GM19239 (cell line): Measurements from ENCODE around the gene AFF3.

ENCODE experiments used
- DNase-seq: peaks from one replicate; pipeline ENCODE4 v3.0.0; 2011; ENCODE audit warnings: low spot score; ENCODE audit not compliant: insufficient read length
- FAIRE-seq: peaks from 2 replicates; lab custom pipeline; 2011; peaks lifted over from hg19 to GRCh38; lab: Jason Lieb, UNC

The AFF3 gene

DNA sequence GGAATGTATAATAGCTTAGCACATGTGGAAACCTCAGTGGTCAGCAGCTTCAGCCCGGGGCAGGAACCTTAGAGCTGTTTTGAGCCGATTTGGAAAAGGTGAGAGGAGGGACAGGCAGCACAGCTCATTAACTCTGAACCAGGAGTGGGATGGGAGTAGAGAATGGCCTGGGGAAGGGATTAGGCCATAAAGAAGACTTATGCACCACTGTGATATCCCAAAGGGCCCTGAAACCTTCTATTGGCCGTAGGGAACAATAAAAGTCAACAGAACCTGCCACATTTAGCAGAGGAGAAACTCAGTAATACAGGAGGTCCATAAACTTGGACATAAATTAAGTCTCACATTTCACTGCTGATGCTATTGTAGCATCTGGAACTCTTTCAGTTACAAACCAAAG, 528.4 kb downstream of the AFF3 start:
- FAIRE-seq (no peak), DNase-seq (no peak)

DNA sequence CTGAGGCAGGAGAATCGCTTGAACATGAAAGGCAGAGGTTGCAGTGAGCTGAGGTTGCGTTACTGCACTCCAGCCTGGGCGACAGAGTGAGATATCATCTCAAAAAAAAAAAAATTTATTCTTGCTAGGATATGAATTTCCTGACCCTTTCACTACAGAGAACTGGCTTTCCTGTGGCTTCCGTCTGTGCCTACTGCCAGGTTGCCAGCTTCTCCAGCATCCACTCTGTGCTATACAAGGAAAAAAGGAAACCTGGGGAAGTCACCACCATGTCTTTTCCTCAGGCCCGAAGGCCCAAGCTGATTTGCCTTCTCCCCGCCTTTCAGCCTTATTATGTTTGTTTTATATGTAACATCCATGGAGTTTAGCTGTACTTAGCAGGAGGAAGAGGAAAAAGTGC, 530.6 kb downstream of the AFF3 start:
- no peak for FAIRE-seq
- DNase-seq: no peak

DNA sequence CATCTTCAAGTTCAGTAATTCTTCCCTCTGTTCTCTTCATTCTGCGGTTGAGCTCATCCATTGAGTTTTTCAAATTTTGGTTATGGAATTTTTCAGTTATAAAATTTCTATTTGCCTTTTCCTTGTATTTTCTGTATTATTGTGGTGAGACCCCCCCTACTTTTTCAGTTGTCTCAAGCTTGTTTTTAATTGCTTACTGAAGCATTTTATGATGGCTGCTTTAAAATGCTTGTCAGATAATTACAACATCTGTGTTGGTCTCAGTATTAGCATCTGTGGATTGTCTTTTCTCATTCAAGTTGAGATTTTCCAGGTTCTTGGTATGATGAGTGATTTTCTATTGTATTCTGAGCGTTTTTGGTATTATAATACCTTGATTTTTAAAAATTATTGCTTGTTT, 531.4 kb downstream of the AFF3 start:
- DNase-seq: no peak
- FAIRE-seq: no peak

DNA sequence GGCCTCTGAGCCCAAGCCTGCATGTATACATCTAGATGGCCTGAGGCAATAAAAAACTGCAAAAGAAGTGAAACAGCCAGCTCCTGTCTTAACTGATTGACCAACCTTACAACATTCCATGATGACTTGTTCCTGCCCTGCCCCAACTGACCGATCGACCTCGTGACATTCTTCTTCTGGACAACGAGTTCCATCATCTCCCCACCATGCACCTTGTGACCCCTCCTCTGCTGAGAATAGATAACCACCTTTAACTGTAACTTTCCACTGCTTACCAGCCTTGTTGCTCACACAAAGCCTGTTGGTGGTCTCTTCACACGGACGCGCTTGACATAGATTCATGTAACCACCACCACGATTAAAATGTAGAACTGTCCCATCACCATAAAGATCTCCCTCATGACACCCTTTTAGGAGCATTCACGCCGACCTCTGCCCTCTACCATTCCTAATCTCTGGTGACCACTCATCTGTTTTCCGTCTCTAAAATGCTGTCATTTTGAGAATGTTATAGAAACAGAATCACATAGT, 532.5 kb downstream of the AFF3 start:
- no peak for DNase-seq
- FAIRE-seq: no peak

DNA sequence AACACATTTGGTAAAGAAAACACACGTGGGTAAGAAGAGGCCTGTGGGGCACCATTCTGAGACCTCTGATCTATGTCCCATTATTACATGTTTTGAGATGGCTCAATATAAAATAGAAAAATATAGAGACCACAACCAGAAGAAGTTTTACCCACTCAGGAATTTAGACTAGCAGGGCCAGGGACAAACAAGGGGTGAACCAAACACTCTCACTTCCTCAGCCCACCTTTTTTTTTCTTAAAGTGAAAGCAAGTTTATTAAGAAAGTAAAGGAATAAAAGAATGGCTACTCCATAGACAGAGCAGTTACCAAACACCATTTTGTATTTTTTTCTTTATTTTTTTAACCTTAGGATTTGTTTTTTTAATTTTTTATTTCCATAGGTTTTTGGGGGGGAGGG, 533.5 kb downstream of the AFF3 start:
- DNase-seq (no peak), FAIRE-seq (no peak)

DNA sequence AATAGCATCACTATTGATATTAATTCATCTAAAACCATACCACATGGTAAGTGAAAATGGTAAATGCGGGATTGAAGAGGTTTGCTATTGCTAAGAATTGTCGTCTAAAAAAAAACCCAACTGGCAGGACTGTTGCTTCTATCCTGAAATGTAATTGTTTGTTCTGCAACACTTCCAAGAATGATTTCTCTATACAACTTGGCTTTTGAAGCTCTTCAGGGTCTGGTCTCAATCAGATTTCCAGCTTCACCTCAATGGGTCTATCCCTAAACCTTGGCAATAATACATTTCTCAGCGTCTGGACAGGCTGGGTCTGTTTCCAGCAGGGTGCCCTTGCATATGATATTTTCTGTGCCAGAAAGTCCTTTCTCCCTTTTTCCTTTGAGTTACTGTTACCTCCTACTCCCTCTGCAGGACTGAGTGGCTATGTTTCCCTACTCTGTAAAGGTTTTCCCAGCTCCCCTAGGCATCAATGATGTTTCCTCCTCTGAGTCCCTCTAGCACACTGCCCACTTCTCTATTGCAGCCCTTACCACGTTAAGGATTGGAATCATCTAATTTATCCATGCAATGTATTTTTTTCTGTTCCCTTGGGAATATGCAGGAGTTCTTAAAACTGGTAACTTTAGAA, 534.4 kb downstream of the AFF3 start:
- DNase-seq (no peak), FAIRE-seq (no peak)

DNA sequence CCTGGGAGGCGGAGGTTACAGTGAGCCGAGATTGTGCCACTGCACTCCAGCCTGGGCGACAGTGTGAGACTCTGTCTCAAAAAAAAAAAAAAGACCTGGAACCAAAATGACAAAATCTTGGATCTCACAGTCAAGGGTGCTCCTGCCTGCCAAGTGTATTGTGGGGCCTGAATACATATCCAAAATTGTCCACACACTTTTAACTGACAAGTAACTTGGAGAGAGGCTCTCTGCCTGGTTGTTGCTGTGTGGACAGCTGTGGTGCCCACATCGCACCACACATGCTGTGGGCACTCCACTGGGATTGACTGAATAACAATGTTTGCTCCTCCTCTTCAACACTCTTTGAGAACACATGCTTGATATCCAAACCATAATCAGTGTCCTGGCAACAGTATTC, 534.9 kb downstream of the AFF3 start:
- DNase-seq: no peak
- FAIRE-seq: no peak

DNA sequence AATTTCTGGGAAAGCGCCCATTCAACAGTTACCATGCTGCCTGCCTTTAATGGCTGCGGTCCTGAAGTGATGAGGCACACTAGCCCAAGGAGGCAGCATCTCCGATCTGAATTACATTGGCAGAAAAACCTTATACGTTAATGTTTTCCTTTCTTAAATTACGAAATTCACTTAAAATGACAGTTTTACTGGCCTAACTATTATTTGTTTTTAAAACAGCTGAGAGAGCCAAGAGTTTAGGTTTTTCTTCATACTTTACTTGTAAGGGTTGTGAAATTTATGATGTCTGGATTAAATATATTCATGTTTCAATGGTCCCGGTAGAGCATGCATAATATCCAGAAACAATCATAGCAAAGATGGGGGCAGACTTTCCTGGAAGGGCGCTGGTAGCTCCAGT, 537.4 kb downstream of the AFF3 start:
- FAIRE-seq (no peak), DNase-seq (no peak)

DNA sequence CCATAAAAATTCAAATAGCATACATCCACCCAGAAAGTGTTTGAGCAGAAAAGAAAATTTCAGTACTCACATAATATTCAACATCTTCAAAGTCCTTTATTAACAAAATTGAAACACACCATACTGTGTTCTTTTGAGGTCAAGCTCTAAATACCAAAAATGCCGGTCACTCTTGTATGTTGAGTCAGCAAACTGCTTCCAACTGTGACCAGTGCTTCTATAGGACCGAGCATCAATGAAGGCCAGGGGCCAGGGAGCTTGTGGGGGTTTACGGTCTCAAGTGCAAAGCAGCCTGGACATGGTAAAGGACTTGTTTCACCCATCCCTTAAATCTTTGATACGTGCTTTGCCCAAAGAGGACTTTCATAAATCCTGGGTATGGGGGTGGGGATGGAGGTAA, 539.9 kb downstream of the AFF3 start:
- FAIRE-seq: no peak
- no peak for DNase-seq

DNA sequence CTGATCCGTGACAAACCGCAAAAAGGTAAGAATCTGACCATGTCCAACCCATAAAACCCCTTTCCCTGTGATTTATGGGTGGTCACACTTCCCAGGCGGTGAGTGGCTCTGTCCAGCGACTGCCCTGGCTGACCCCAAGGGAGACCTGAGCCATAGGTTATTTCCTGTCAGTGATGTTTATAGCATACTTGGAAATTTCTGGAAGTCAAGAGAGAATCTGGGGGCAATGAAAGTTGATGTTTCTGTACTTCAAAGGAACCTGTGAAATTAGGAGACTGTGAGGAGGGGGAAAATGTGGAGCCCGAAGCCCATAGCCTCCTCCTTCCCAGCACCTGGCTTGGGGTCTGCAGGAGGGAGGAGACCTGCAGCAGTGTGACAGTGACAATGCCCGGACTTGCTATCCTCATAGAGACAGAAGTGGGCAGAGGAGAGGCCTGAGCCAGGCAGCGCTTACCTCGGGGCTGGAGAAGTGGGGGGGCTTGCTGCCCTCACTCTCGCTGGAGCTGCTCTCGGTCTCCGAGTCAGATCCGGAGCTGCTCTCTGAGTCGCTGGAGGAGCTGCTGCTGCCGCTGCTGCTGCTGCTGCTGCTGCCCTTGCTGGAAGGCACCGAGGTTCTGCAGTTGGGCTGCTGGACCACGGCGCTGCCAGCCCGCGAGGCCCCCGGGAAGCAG, 541.3 kb downstream of the AFF3 start:
- FAIRE-seq (no peak), DNase-seq (no peak)

DNA sequence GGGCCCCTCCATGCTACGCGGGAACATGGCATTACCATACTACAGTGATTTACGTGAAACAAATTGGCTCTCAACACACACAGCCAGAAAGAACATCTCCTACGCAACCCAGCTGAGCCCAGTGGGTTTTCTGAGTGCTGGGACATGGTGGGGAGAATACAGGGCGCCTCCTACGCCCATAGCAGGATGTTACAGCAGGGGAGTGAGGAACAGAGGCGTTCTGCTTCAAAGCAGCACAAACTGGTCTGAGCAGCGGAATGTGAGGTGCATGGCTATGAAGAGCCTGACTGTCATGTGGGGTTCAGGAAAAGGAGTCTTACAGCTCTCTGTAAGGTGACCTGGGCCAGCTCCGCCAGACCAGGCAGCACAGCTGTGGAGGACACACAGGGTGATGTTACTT, 543.9 kb downstream of the AFF3 start:
- no peak for FAIRE-seq
- no peak for DNase-seq

DNA sequence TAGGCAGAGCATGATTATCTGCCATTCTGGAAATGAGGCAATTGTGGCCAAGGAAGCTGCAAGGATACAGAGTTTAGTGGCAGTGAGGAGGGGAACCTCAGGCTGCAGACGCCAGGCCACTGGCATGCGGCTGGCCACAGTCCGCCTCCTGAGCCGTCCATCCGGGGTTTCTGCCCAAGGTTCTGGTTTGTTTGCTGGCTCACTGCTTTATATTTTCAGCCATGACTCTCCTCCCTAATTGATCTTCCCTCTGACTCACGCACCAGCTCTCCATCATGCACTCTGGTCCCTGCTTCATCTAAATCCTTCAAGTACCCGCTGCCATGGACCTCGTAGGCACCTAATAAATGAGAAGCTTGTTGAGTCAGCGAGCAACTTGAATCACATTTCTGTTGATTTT, 544.8 kb downstream of the AFF3 start:
- FAIRE-seq: no peak
- DNase-seq: no peak

DNA sequence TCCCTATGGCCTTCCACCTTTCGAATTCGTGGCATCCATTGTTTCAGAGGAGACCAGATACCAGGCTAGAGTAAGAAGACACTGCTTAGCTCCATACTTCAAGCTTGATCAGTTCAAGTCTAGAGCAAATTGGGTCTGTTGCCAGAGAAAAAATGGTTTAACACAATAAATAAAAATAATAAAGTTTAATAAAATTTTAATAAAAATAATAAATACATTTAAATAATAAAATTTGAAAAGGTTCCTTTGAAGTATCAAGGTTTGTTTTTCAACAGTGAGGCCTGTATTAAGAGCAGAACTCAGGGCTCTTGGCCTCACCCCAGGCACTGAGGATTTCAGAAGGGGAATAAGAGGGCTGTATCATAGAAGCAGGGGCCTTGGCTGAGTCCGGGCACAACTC, 547.0 kb downstream of the AFF3 start:
- DNase-seq: no peak
- no peak for FAIRE-seq

DNA sequence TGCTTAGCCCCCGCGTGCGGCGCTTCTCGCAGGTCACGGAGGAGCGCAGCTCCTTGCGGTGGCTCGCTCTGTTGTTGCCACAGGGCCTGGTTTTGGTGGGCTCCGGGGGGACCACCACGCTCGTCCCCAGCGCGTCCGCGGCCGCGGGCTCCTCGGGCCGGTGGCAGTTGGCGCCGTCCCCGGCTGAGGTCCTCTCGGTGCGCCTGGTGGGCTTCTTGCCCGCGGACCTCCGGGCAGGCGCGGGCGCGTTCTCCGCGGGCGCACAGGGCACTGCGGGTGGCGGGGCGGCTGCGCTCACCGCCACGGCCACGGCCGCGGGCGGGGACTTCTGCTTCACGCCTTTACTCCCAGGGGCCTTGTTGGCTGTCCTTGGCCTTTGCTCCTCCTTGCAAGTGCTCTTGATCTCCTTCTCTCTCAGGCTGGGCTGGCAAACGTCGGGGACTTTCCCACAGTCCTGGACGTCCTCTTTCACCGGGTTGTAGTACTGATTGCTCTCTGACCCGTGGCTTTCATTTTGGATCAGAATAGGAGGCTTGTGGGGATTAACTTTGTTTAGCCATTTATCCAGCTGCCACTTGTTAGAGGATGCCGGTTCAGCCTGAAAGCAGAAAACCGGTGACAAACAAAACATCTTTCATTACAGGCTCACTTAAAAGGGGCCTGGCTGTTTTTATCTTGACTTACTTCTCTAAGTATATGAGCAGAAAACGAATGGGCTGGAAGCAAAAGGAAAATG, 548.5 kb downstream of the AFF3 start:
- no peak for DNase-seq
- FAIRE-seq: no peak

DNA sequence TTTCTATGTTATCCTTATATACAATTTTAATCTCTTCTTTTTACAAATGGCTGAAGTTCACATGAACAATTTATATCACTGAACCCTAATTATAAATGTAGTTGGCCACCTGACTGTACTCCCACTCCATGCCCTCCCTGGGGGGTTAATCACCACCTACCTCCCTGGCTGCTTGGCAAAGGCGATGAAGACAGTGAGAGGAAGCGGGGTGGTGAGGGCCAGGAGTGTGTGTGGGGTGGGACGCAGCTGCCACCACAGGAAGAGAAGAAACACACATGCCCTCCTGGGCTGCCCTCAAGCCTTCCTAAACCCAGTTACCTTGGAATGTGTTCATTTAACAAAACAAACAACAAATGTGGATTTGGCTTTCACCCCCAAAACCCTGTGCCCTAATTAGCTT, 565.6 kb downstream of the AFF3 start:
- DNase-seq: no peak
- FAIRE-seq: no peak

DNA sequence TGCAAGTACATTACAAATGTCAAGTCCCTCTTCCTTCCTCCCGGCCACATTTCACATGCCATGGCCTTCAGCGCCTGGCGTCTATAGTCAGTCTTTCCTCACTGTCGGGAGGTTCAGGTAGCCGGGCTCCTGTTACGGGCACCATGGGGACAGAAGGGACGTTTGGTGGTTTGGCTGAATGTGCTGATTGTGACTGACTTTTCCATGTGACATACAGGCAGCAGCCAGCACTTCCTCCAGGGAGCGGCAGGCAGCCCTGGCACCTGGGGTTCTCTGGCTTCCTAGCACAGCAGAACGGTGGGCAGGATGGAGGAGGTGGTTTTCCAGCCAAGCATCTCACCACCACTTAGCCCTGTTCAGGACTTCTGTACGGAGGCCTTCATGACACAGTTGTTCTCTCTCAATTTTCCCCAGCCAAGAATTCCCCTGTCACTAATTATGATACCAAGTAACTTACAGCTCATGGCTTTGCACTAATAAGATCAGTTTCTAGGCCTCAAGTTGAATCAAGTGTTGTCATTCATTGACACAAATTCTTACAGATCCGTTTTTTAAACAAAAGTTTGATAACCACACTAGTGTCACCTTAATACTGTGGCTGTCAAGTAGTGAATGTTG, 568.6 kb downstream of the AFF3 start:
- FAIRE-seq (no peak), DNase-seq (no peak)

DNA sequence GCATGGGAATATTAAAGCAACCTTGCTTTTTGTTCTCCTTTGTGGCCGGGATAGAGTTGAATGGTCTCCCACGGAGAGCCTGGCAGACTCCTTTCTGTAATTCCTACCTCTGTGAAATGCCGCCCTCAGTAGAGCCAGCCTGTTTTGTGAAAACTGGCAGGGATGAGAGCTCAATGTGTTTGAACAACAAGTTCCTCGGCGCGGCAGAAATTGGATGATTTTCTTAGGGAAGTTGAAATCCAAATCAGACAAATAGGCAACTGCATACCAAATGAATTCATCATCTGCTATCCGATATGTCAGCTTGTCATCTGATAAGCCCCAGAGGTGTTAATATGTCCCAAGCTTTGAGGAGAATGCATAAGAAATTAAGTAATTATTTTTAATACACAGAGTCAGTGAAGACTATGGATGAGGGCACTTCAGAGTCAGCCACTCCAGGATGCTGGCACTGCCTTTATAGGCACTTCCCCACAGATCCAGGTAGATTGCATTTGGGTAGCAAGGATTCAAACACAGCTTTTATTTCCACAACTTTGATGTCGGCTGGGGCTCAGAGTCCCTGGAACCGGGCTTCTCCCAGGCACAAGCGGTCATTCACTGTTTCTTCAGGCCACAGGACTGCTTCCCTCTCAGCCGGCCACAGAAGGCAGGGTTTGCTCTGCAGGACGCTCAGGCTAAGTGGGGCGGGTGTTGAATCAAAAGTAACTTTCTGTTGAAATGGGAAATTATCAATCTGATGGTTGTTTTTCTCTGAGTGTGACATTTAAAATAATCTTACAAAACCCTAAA, 569.8 kb downstream of the AFF3 start:
- FAIRE-seq (no peak), DNase-seq (no peak)

DNA sequence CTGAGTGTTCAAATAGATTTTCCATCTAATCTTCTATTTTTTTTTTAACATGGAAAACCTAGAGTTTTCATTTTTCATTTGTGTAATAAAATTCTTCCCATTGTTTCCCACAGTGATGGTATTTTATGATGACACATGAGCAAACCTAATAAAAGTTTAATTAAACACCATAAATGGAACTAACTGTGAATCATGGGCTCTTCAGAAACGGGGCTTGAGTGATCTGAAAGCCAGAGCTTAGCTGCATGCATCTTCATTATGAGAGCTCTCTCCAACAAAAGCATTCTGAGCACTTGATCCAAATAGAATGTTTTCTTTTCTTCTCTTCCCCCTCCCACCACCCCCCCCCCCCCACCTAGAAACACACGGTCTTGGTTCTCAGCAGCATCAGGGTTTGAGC, 570.4 kb downstream of the AFF3 start:
- FAIRE-seq (no peak), DNase-seq (no peak)

DNA sequence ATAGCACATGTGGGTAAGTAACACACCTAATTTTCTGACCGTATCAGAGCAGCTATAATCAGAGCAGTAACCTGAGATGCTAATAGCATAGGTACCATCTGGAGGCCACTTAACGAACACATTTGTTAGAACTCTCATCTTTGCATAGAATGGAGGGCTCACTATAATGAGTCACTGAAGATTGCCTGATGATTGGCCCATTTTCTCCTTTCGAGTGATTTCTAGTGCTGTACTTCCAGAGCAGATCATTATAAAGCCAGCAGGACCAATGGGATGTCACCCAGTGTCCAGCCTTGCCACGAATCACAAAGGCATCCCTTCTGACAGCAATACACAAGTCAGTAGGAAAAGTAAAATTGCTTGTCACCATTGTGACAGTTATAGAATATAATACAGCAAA, 570.9 kb downstream of the AFF3 start:
- no peak for DNase-seq
- FAIRE-seq: no peak

DNA sequence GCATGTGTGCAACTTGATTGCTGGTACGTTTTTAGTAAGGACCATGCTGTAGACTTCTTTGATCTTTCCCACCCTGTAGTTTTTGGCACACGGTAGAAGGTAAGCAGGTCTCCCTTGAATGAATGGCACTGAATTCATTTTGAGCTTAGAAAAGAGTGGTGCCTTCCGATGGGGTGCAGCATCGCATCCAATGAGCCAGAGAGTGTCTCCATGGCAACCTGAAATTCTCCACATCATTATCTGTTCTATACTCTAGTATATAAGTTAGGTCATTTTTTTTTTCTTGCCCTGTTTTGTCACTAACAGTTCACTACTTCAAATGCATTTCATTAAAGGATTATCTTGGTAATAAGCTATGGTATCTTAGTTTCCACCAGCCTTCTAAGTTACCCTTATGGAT, 571.4 kb downstream of the AFF3 start:
- DNase-seq (no peak), FAIRE-seq (no peak)
